Activated CD8-positive, alpha-beta T cell treated with anti-CD3 and anti-CD28 coated beads, Interleukin-2, amount 10 ng/mL, durations not matched to agents 7 days and 5 days (primary cell): ENCODE data around the gene BTLA. TPM values are rescaled to one million over a fixed set of nuclear protein-coding genes. Genes with fewer than 3 reads are reported as not detected.
"Not testable (repeated sequence)": the region's sequence is repeated elsewhere in the genome, so short reads cannot be mapped to it uniquely, and the experiment has no call there.

Experiments used
- ATAC-seq: fragments of 150-1000 bp; cut with Tn5 transposase; one replicate; pipeline ENCODE4 v1.10.0; 2021; ENCODE audit warnings: moderate library complexity
- CTCF ChIA-PET: fragments of 350-600 bp; sonication (Branson Sonifier 250); formaldehyde crosslinking; loops from one replicate; lab custom pipeline; 2021; ENCODE audit warnings: antibody characterized with exemption; lab: Charles Lee
- POLR2A ChIA-PET: fragments of 350-600 bp; sonication (Branson Sonifier 250); formaldehyde crosslinking; loops from one replicate; lab custom pipeline; 2021; ENCODE audit warnings: antibody characterized with exemption; lab: Charles Lee
- DNase-seq: peaks from one replicate; pipeline ENCODE4 v3.0.0-alpha.2; 2020
- H3K27ac Mint-ChIP-seq: one replicate; pipeline ENCODE4 v1.8.0; 2021; ENCODE audit warnings: mild to moderate bottlenecking, mixed read lengths
- H3K27me3 Mint-ChIP-seq: one replicate; pipeline ENCODE4 v1.8.0; 2021; ENCODE audit warnings: low read depth, mixed read lengths
- H3K36me3 Mint-ChIP-seq: one replicate; pipeline ENCODE4 v1.8.0; 2021; ENCODE audit warnings: low read depth, mixed read lengths
- H3K4me1 Mint-ChIP-seq: one replicate; pipeline ENCODE4 v1.8.0; 2021; ENCODE audit warnings: low read depth, mixed read lengths
- H3K4me3 Mint-ChIP-seq: one replicate; pipeline ENCODE4 v1.8.0; 2021; ENCODE audit warnings: mild to moderate bottlenecking, mixed read lengths
- H3K9me3 Mint-ChIP-seq: one replicate; pipeline ENCODE4 v1.8.0; 2022; ENCODE audit warnings: mixed read lengths; ENCODE audit not compliant: insufficient read depth
- total RNA-seq, 2 experiments: library from RNA; stranded (reverse); gene quantifications; one replicate each; pipeline ENCODE4 v1.2.3, GENCODE V29; 2021

BTLA gene
- 10 to 100 TPM; 22.3 to 26.0 TPM for total RNA-seq

- ChIA-PET POLR2A (interaction anchor here (0.7 to 2.0 kb wide), 5 partner anchors 10 to 166 kb away, joined by 3 to 7 read pairs (median 6); partner anchors contain the start of genes ATG3, CD200 and SLC35A5), CTCF (interaction anchor here (0.6 to 3.5 kb wide), 17 partner anchors 9 to 388 kb away, joined by 3 to 15 read pairs (median 5); partner anchors contain the start of gene CD200)
- H3K27me3 Mint-ChIP-seq = no peaks in the 10 kb centered on the region
- peaks cover 44% of the 10 kb centered on the region for H3K4me1 Mint-ChIP-seq
- H3K4me3 Mint-ChIP-seq = peak within 1 kb of the TSS; percentile 97
- peaks cover 31% of the 10 kb centered on the region for H3K36me3 Mint-ChIP-seq
- peak; percentile 72 for ATAC-seq
- peaks cover 3% of the 10 kb centered on the region for H3K9me3 Mint-ChIP-seq
- peak within 1 kb of the TSS; percentile 95 for H3K27ac Mint-ChIP-seq
- peak; percentile 63 for DNase-seq
These were observed at the start of gene BTLA for GRCh38 chr3:112498914-112499711. Gene BTLA (minus strand): TSS chr3:112499472. CDS start chr3:112499358, 114 bp downstream.

GRCh38 chr3:112546216-112546759 lies 47.0 kb upstream of the BTLA start:
- ATAC-seq (no peak), DNase-seq (no peak)
- H3K4me1 Mint-ChIP-seq = peaks cover 4% of the 10 kb centered on the region
- H3K27ac Mint-ChIP-seq = no peak overlapping the region
- H3K27me3 Mint-ChIP-seq = no peaks in the 10 kb centered on the region
- no peak overlapping the region for H3K4me3 Mint-ChIP-seq
- peaks cover 45% of the 10 kb centered on the region for H3K36me3 Mint-ChIP-seq
- no peaks in the 10 kb centered on the region for H3K9me3 Mint-ChIP-seq
- POLR2A ChIA-PET = no interaction called here
- CTCF ChIA-PET = interaction anchor here (0.9 to 1.5 kb wide), 2 partner anchors 12 to 253 kb away, joined by 4 read pairs; no protein-coding TSS in a partner anchor

- no peaks in the 10 kb centered on the region for H3K9me3 Mint-ChIP-seq
- ATAC-seq = no peak
- CTCF ChIA-PET = no interaction called here
These were observed 40.8 kb upstream of the BTLA start for GRCh38 chr3:112539825-112540650.

GRCh38 chr3:112531358-112531781 lies 32.1 kb upstream of the BTLA start:
- POLR2A ChIA-PET = no interaction called here
- ATAC-seq (no peak), DNase-seq (no peak)
- H3K4me1 Mint-ChIP-seq = no peaks in the 10 kb centered on the region
- peaks cover 46% of the 10 kb centered on the region for H3K36me3 Mint-ChIP-seq
- no peaks in the 10 kb centered on the region for H3K9me3 Mint-ChIP-seq
- H3K27ac Mint-ChIP-seq = no peak overlapping the region
- CTCF ChIA-PET = interaction anchor here (0.6 to 1.4 kb wide), 11 partner anchors 11 to 420 kb away, joined by 3 to 11 read pairs (median 4); partner anchors contain the start of gene SLC9C1
- no peak overlapping the region for H3K4me3 Mint-ChIP-seq
- no peaks in the 10 kb centered on the region for H3K27me3 Mint-ChIP-seq

More at GRCh38 chr3:112539825-112540650, 40.8 kb upstream of the BTLA start:
- peaks cover 14% of the 10 kb centered on the region for H3K4me1 Mint-ChIP-seq
- H3K4me3 Mint-ChIP-seq = no peak overlapping the region
- H3K36me3 Mint-ChIP-seq = peaks cover 62% of the 10 kb centered on the region
- H3K27me3 Mint-ChIP-seq = no peaks in the 10 kb centered on the region
- no peak for DNase-seq
- peak overlapping the region; percentile 27 for H3K27ac Mint-ChIP-seq
- POLR2A ChIA-PET = interaction anchor here (0.6 to 1.2 kb wide), 2 partner anchors 18 to 21 kb away, joined by 3 to 6 read pairs; partner anchors contain the start of genes ATG3 and SLC35A5

- peaks cover 41% of the 10 kb centered on the region for H3K36me3 Mint-ChIP-seq
- DNase-seq (no peak), ATAC-seq (no peak)
- ChIA-PET CTCF (interaction anchor here (0.6 to 1.4 kb wide), 11 partner anchors 10 to 419 kb away, joined by 3 to 11 read pairs (median 4); partner anchors contain the start of gene SLC9C1), POLR2A (no interaction called here)
- no peak overlapping the region for H3K27ac Mint-ChIP-seq
- no peaks in the 10 kb centered on the region for H3K27me3 Mint-ChIP-seq
- no peaks in the 10 kb centered on the region for H3K9me3 Mint-ChIP-seq
- H3K4me1 Mint-ChIP-seq = no peaks in the 10 kb centered on the region
- H3K4me3 Mint-ChIP-seq = no peak overlapping the region
These were observed 31.3 kb upstream of the BTLA start for GRCh38 chr3:112530573-112530972.

- POLR2A ChIA-PET, ATAC-seq, H3K4me3 Mint-ChIP-seq, H3K27me3 Mint-ChIP-seq, H3K4me1 Mint-ChIP-seq, DNase-seq, H3K27ac Mint-ChIP-seq, H3K9me3 Mint-ChIP-seq, CTCF ChIA-PET: not testable (repeated sequence)
- peaks cover 10% of the 10 kb centered on the region for H3K36me3 Mint-ChIP-seq
These were observed 24.9 kb upstream of the BTLA start for GRCh38 chr3:112524127-112524526.

GRCh38 chr3:112519424-112520001 lies 20.2 kb upstream of the BTLA start:
- DNase-seq = peak; percentile 68
- Mint-ChIP-seq H3K27ac (no peak overlapping the region), H3K27me3 (no peaks in the 10 kb centered on the region)

GRCh38 chr3:112518970-112519369 lies 19.7 kb upstream of the BTLA start:
- H3K4me3 Mint-ChIP-seq, ATAC-seq, H3K36me3 Mint-ChIP-seq, POLR2A ChIA-PET, DNase-seq, H3K9me3 Mint-ChIP-seq, H3K27ac Mint-ChIP-seq, H3K27me3 Mint-ChIP-seq: not testable (repeated sequence)
- H3K4me1 Mint-ChIP-seq = peaks cover 20% of the 10 kb centered on the region
- CTCF ChIA-PET = interaction anchor here (0.8 to 1.7 kb wide), 9 partner anchors 12 to 407 kb away, joined by 3 to 13 read pairs (median 3); partner anchors contain the start of genes BTLA and SLC9C1

More at GRCh38 chr3:112519424-112520001, 20.2 kb upstream of the BTLA start:
- peak; percentile 80 for ATAC-seq
- Mint-ChIP-seq H3K4me3 (no peak overlapping the region), H3K9me3 (no peaks in the 10 kb centered on the region), H3K4me1 (peaks cover 18% of the 10 kb centered on the region), H3K36me3 (peaks cover 6% of the 10 kb centered on the region)
- ChIA-PET POLR2A (no interaction called here), CTCF (interaction anchor here (0.5 to 2.4 kb wide), 22 partner anchors 12 to 476 kb away, joined by 3 to 30 read pairs (median 6); partner anchors contain the start of genes CD200, GCSAM and SLC9C1)

- DNase-seq = peak; percentile 46
- Mint-ChIP-seq H3K27me3 (no peaks in the 10 kb centered on the region), H3K4me3 (no peak overlapping the region), H3K36me3 (peaks cover 13% of the 10 kb centered on the region), H3K9me3 (peaks cover 14% of the 10 kb centered on the region), H3K27ac (no peak overlapping the region), H3K4me1 (peaks cover 22% of the 10 kb centered on the region)
- ChIA-PET POLR2A (interaction anchor here (0.5 kb wide), 1 partner anchor 215 kb away, joined by 3 read pairs; no protein-coding TSS in a partner anchor), CTCF (interaction anchor here (0.6 to 2.9 kb wide), 10 partner anchors 11 to 404 kb away, joined by 3 to 16 read pairs (median 4); partner anchors contain the start of genes CD200 and SLC9C1)
- ATAC-seq = peak; percentile 84
These were observed 15.4 kb upstream of the BTLA start for GRCh38 chr3:112514527-112515128.

- CTCF ChIA-PET = interaction anchor here (1.5 to 2.9 kb wide), 4 partner anchors 9 to 219 kb away, joined by 3 to 16 read pairs (median 6); partner anchors contain the start of gene SLC9C1
- ATAC-seq (no peak), DNase-seq (no peak)
- Mint-ChIP-seq H3K27ac (no peak overlapping the region), H3K9me3 (peaks cover 28% of the 10 kb centered on the region), H3K36me3 (peaks cover 15% of the 10 kb centered on the region), H3K4me1 (peaks cover 10% of the 10 kb centered on the region), H3K4me3 (no peak overlapping the region), H3K27me3 (no peaks in the 10 kb centered on the region)
- POLR2A ChIA-PET = no interaction called here
These were observed 13.0 kb upstream of the BTLA start for GRCh38 chr3:112512320-112512719.
